SK-N-SH (cell line): ENCODE measurements around the gene GPR137. TPM values are rescaled to one million over a fixed set of nuclear protein-coding genes. Genes with fewer than 3 reads are reported as not detected.
A peak's percentile ranks its signal among the peaks of the same experiment; 100 is the strongest.

Source experiments
- CTCF ChIA-PET: fragments of 300-600, 350-600 bp; formaldehyde crosslinking; extraction: SDS; loops from one replicate; lab custom pipeline; 2021; lab: Yijun Ruan, JAX
- POLR2A ChIA-PET: fragments of 350-600 bp; sonication (Branson Sonifier 250); formaldehyde crosslinking; extraction: SDS; loops from one replicate; lab custom pipeline; 2020; ENCODE audit warnings: antibody characterized with exemption, inconsistent platforms; lab: Yijun Ruan, JAX
- DNase-seq: peaks from one replicate; pipeline ENCODE4 v3.0.0; 2012
- H2AFZ ChIP-seq: fragments of 200-600 bp; sonication (generic); 2 replicates; pipeline ENCODE4 v1.8.1; 2016; ENCODE audit warnings: antibody characterized with exemption, mild to moderate bottlenecking, low read depth
- H3F3A ChIP-seq: fragments of 200-600 bp; sonication (generic); replicated peaks from 2 replicates; pipeline ENCODE3; 2016; ENCODE audit warnings: antibody characterized with exemption, mild to moderate bottlenecking; ENCODE audit not compliant: insufficient read depth
- H3K27ac ChIP-seq, 2 experiments: fragments of 200-500 bp in 1 of 2; fragments of 200-600 bp in 1 of 2; sonication (Bioruptor generic) in 1 of 2; sonication (generic), shearing (Covaris generic) in 1 of 2; 2 replicates each; pipeline versions ENCODE4 v1.5.1 to v1.6.1; 2014 to 2016; ENCODE audit warnings: low read depth in 2 of 2, inconsistent platforms in 1 of 2, low read length in 1 of 2, mild to moderate bottlenecking in 1 of 2, mixed read lengths in 1 of 2
- H3K27me3 ChIP-seq: fragments of 200-600 bp; sonication (generic), shearing (Covaris generic); 2 replicates; pipeline ENCODE4 v1.6.1; 2016; ENCODE audit warnings: mixed run types; ENCODE audit not compliant: insufficient read depth
- H3K36me3 ChIP-seq, 2 experiments: fragments of 200-500 bp in 1 of 2; fragments of 200-600 bp in 1 of 2; sonication (Bioruptor generic) in 1 of 2; sonication (generic) in 1 of 2; replicated peaks in 1 of 2; 2 replicates each; pipeline versions ENCODE3 to v1.5.1; 2014 to 2016; ENCODE audit warnings: low read length in 1 of 2, mild to moderate bottlenecking in 1 of 2; ENCODE audit not compliant: insufficient read depth in 2 of 2, control insufficient read depth in 1 of 2
- H3K4me1 ChIP-seq, 2 experiments: fragments of 200-500 bp in 1 of 2; fragments of 200-600 bp in 1 of 2; sonication (Bioruptor generic) in 1 of 2; sonication (generic), shearing (Covaris generic) in 1 of 2; 2 replicates each; pipeline versions ENCODE4 v1.5.1 to v1.6.1; 2014 to 2016; ENCODE audit warnings: low read depth in 1 of 2, low read length in 1 of 2, mixed run types in 1 of 2; ENCODE audit not compliant: insufficient read depth in 2 of 2, control insufficient read depth in 1 of 2
- H3K4me2 ChIP-seq: fragments of 200-600 bp; sonication (generic), shearing (Covaris generic); 2 replicates; pipeline ENCODE4 v1.6.1; 2017; ENCODE audit warnings: mixed run types
- H3K4me3 ChIP-seq, 2 experiments: fragments of 200-500 bp in 1 of 2; fragments of 200-600 bp in 1 of 2; sonication (Bioruptor generic) in 1 of 2; sonication (generic), shearing (Covaris generic) in 1 of 2; 2 replicates each; pipeline versions ENCODE4 v1.5.1 to v1.8.1; 2014 to 2016; ENCODE audit warnings: low read depth in 2 of 2, inconsistent platforms in 1 of 2, low read length in 1 of 2, mild to moderate bottlenecking in 1 of 2, mixed read lengths in 1 of 2, moderate library complexity in 1 of 2
- H3K79me2 ChIP-seq: fragments of 200-600 bp; sonication (generic); 2 replicates; pipeline ENCODE4 v1.8.1; 2017; ENCODE audit warnings: mild to moderate bottlenecking; ENCODE audit not compliant: insufficient read depth
- H3K9ac ChIP-seq: fragments of 200-600 bp; sonication (generic); 2 replicates; pipeline ENCODE4 v1.6.1; 2017; ENCODE audit warnings: mixed run types
- H3K9me2 ChIP-seq: fragments of 200-600 bp; sonication (generic); 2 replicates; pipeline ENCODE4 v1.6.1; 2017; ENCODE audit warnings: mixed run types
- H3K9me3 ChIP-seq: fragments of 200-600 bp; sonication (generic); 2 replicates; pipeline ENCODE4 v1.6.1; 2017; ENCODE audit warnings: mixed run types, mild to moderate bottlenecking, moderate library complexity
- H4K20me1 ChIP-seq: fragments of 200-600 bp; sonication (generic); 2 replicates; pipeline ENCODE4 v1.6.1; 2017; ENCODE audit warnings: mild to moderate bottlenecking, mixed run types; ENCODE audit not compliant: insufficient read depth
- CTCF ChIP-seq: fragments of 200-600 bp; sonication (generic); IDR thresholded peaks from 2 replicates; pipeline ENCODE4 v1.6.1; 2017; ENCODE audit warnings: antibody characterized with exemption, mild to moderate bottlenecking, moderate library complexity
- EZH2phosphoT487 ChIP-seq: fragments of 200-600 bp; sonication (generic); IDR thresholded peaks from 2 replicates; pipeline ENCODE4 v1.6.1; 2017; ENCODE audit warnings: low read depth, mixed run types, mild to moderate bottlenecking, antibody characterized with exemption, moderate library complexity, borderline replicate concordance
- FOSL2 ChIP-seq: IDR thresholded peaks from 2 replicates; pipeline ENCODE4 v1.4.0; 2012; ENCODE audit warnings: low read depth, mild to moderate bottlenecking, moderate library complexity, borderline replicate concordance
- FOXM1 ChIP-seq: IDR thresholded peaks from 2 replicates; pipeline ENCODE4 v1.4.0; 2012; ENCODE audit warnings: low read depth, mild to moderate bottlenecking
- GABPA ChIP-seq: IDR thresholded peaks from 2 replicates; pipeline ENCODE4 v1.4.0; 2012; ENCODE audit warnings: low read depth, mild to moderate bottlenecking
- GATA2 ChIP-seq: sonication (generic); formaldehyde crosslinking; IDR thresholded peaks from 2 replicates; pipeline ENCODE4 v1.5.0; 2020; ENCODE audit warnings: mild to moderate bottlenecking, missing genetic modification reagents
- JUND ChIP-seq: IDR thresholded peaks from 2 replicates; pipeline ENCODE4 v1.4.0; 2012
- MAX ChIP-seq: IDR thresholded peaks from 2 replicates; pipeline ENCODE4 v1.4.0; 2012; ENCODE audit warnings: low read depth
- MEF2A ChIP-seq: IDR thresholded peaks from 2 replicates; pipeline ENCODE4 v1.4.0; 2012; ENCODE audit warnings: low read depth, borderline replicate concordance
- MXI1 ChIP-seq: IDR thresholded peaks from 2 replicates; pipeline ENCODE4 v1.6.1; 2012; ENCODE audit warnings: mild to moderate bottlenecking, low read depth, low read length, improper control_type of control experiment
- NFIC ChIP-seq: IDR thresholded peaks from 2 replicates; pipeline ENCODE4 v1.4.0; 2012; ENCODE audit warnings: borderline replicate concordance
- NRF1 ChIP-seq: IDR thresholded peaks from 2 replicates; pipeline ENCODE4 v1.6.1; 2012; ENCODE audit warnings: low read depth, mild to moderate bottlenecking, low read length
- PBX3 ChIP-seq: IDR thresholded peaks from 2 replicates; pipeline ENCODE4; 2012
- POLR2AphosphoS5 ChIP-seq: IDR thresholded peaks from 2 replicates; pipeline ENCODE4 v1.6.1; 2012; ENCODE audit warnings: low read depth, low read length
- RAD21 ChIP-seq: IDR thresholded peaks from 2 replicates; pipeline ENCODE4 v1.6.1; 2012; ENCODE audit warnings: mild to moderate bottlenecking, low read length
- RCOR1 ChIP-seq: fragments of 150-350 bp; IDR thresholded peaks from 2 replicates; pipeline ENCODE4 v1.6.1; 2017; ENCODE audit warnings: antibody characterized with exemption, low read length
- RXRA ChIP-seq: IDR thresholded peaks from 2 replicates; pipeline ENCODE4 v1.4.0; 2012; ENCODE audit warnings: low read depth, mild to moderate bottlenecking, borderline replicate concordance
- SIN3A ChIP-seq: IDR thresholded peaks from 2 replicates; pipeline ENCODE4 v1.6.1; 2012; ENCODE audit warnings: low read depth, mild to moderate bottlenecking, low read length, moderate library complexity, borderline replicate concordance
- SMC3 ChIP-seq: IDR thresholded peaks from 2 replicates; pipeline ENCODE4 v1.6.1; 2012; ENCODE audit warnings: low read depth, low read length, improper control_type of control experiment
- TAF1 ChIP-seq: IDR thresholded peaks from 2 replicates; pipeline ENCODE4 v1.6.1; 2012; ENCODE audit warnings: low read depth, mild to moderate bottlenecking, low read length, moderate library complexity, borderline replicate concordance
- TCF12 ChIP-seq: IDR thresholded peaks from 2 replicates; pipeline ENCODE4 v1.4.0; 2012
- TEAD4 ChIP-seq: IDR thresholded peaks from 2 replicates; pipeline ENCODE4 v1.4.0; 2012; ENCODE audit warnings: mild to moderate bottlenecking, borderline replicate concordance; ENCODE audit not compliant: insufficient read depth
- ZBTB33 ChIP-seq: IDR thresholded peaks from 2 replicates; pipeline ENCODE4 v1.4.0; 2012; ENCODE audit warnings: low read depth, borderline replicate concordance
- WGBS: methylation state at CpG from one replicate; pipeline ENCODE4 v1.1.6; 2017; ENCODE audit warnings: low lambda C conversion rate; 5-methylcytosine and 5-hydroxymethylcytosine counted together
- polyA plus RNA-seq, 3 experiments: library from polyadenylated mRNA; depleted of rRNA; stranded (reverse); fragments of >200 nt; gene quantifications; 2 replicates each; pipeline ENCODE4 v1.2.3, GENCODE V29; 2012
- TF ChIP-seq, protein P1 (sequence below): fragments of 150-350 bp; IDR thresholded peaks from 2 replicates; pipeline ENCODE4 v1.6.1; 2016; ENCODE audit warnings: mild to moderate bottlenecking, low read depth, low read length
- TF ChIP-seq, protein P2 (sequence below): IDR thresholded peaks from 2 replicates; pipeline ENCODE4 v1.4.0; 2012; ENCODE audit warnings: low read depth, borderline replicate concordance

Gene GPR137
- polyA plus RNA-seq, 1 of the 3 experiments (the other 2 are of a cell fraction): 29.9 TPM

DNA sequence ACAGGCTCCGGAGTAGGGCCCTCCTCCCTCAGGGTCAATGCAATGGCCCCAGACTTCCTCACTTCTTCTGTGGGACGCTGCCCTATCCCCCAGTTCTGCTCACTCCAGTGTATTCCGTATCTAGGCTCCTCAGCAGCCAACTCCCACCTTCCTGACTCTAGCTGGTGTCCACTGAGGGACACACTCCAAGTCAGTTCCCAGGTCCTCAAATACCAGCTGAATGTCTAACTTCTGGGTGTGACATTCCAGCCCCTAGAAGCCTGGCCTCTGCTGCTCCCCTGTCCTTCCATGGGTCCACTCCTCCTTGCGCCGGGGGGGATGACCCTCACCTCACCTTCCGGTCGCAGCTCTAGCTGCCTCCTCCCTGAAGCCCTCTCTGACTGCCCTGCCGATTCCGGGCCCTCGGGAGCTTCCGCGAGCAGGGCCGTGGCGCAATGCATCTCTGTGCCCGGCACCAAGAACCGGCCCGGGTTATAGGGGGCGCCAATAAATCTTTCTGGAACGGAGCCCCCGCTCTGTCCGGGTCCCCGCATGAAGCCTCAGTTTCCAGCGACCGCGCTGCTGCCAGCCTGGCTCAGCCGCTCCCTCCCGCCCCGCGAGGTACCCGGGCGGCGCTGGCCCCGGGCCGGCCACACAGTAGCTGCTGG, 16.6 kb upstream of the GPR137 start:
- no peak overlapping the region for H2AFZ ChIP-seq
- no peaks in the 10 kb centered on the region for H3K9me3 ChIP-seq
- H3K4me3 ChIP-seq: peak overlapping the region; percentile 60 to 65
- peak; percentile 60 for DNase-seq
- peak overlapping the region; percentile 89 for H3K4me2 ChIP-seq
- H3K4me1 ChIP-seq: peaks cover 12 to 48% of the 10 kb centered on the region in 2 experiments; a peak in 2 of 4 replicates
- peaks cover 19% of the 10 kb centered on the region for H3K79me2 ChIP-seq
- H3F3A ChIP-seq: peaks cover 40% of the 10 kb centered on the region
- POLR2A ChIA-PET: interaction anchor here (0.9 to 6.5 kb wide), 6 partner anchors 11 to 64 kb away, joined by 3 to 112 read pairs (median 8); partner anchors contain the start of genes BAD, ESRRA, FKBP2 and PLCB3
- peak overlapping the region; percentile 63 for H3K9ac ChIP-seq
- H3K9me2 ChIP-seq: no peaks in the 10 kb centered on the region
- no peaks in the 10 kb centered on the region for H3K27me3 ChIP-seq
- H3K36me3 ChIP-seq: peaks cover 14 to 20% of the 10 kb centered on the region in 2 experiments
- peak overlapping the region; percentile 88 to 97 for H3K27ac ChIP-seq
- H4K20me1 ChIP-seq: no peaks in the 10 kb centered on the region
- CTCF ChIA-PET: interaction anchor here (0.6 to 6.9 kb wide), 12 partner anchors 11 to 375 kb away, joined by 3 to 89 read pairs (median 6); partner anchors contain the start of genes ESRRA, FERMT3, KCNK4 and PLCB3
- 4% methylated on average over 12 of the region's 34 CpGs for WGBS
- TF ChIP-seq NRF1 (no peak), MXI1 (no peak), TEAD4 (no peak), ZBTB33 (no peak), GATA2 (CRISPR knock-in tag) (no peak), FOXM1 (no peak), RCOR1 (no peak), FOSL2 (no peak), JUND (no peak), POLR2AphosphoS5 (peak; percentile 41; the same call in 1 of the 2 replicates), RAD21 (no peak), SMC3 (0 out of 2 replicates have a peak, but pooled peaks have one; percentile 0), RXRA (no peak), TAF1 (0 out of 2 replicates have a peak, but pooled peaks have one; percentile 7), NFIC (no peak), MEF2A (no peak), CTCF (no peak), GABPA (no peak), PBX3 (no peak), TCF12 (no peak), MAX (no peak), EZH2phosphoT487 (no peak), SIN3A (no peak)
- TF ChIP-seq, protein P1, sequence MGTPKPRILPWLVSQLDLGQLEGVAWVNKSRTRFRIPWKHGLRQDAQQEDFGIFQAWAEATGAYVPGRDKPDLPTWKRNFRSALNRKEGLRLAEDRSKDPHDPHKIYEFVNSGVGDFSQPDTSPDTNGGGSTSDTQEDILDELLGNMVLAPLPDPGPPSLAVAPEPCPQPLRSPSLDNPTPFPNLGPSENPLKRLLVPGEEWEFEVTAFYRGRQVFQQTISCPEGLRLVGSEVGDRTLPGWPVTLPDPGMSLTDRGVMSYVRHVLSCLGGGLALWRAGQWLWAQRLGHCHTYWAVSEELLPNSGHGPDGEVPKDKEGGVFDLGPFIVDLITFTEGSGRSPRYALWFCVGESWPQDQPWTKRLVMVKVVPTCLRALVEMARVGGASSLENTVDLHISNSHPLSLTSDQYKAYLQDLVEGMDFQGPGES: no peak
- TF ChIP-seq, protein P2, sequence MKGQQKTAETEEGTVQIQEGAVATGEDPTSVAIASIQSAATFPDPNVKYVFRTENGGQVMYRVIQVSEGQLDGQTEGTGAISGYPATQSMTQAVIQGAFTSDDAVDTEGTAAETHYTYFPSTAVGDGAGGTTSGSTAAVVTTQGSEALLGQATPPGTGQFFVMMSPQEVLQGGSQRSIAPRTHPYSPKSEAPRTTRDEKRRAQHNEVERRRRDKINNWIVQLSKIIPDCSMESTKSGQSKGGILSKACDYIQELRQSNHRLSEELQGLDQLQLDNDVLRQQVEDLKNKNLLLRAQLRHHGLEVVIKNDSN: no peak
